ENCODE data around the gene TMEM214.
A peak's percentile ranks its signal among the peaks of the same experiment; 100 is the strongest.

TMEM214 gene

GRCh38 chr2:27041752-27042151 lies 9.0 kb downstream of the TMEM214 start:
- no peak for DNase-seq

- DNase-seq = no peak
These were observed 9.4 kb downstream of the TMEM214 start for GRCh38 chr2:27042159-27042661.

- no peak for DNase-seq
These were observed 10.3 kb downstream of the TMEM214 start for GRCh38 chr2:27042985-27043634.

GRCh38 chr2:27049422-27050280 lies 16.9 kb downstream of the TMEM214 start:
- peak; percentile 86 for DNase-seq

GRCh38 chr2:27050281-27050995 lies 17.7 kb downstream of the TMEM214 start:
- peak; percentile 99 for DNase-seq

- DNase-seq = peak; percentile 99
These were observed 18.5 kb downstream of the TMEM214 start, which contains the start of gene AGBL5 for GRCh38 chr2:27050996-27051901. Gene AGBL5, plus strand, starts transcription at chr2:27051668. Its CDS starts 1,291 bp downstream, at chr2:27052959.

- peak; percentile 73 for DNase-seq
These were observed 19.3 kb downstream of the TMEM214 start for GRCh38 chr2:27051902-27052645.

GRCh38 chr2:27053321-27053720 lies 20.6 kb downstream of the TMEM214 start:
- DNase-seq = no peak

GRCh38 chr2:27053776-27054175 lies 21.0 kb downstream of the TMEM214 start:
- DNase-seq = no peak

- no peak for DNase-seq
These were observed 22.0 kb downstream of the TMEM214 start for GRCh38 chr2:27054721-27055120.

- no peak for DNase-seq
These were observed 24.4 kb downstream of the TMEM214 start for GRCh38 chr2:27057184-27057583.

- no peak for DNase-seq
These were observed 25.4 kb downstream of the TMEM214 start for GRCh38 chr2:27058210-27058609.

- no peak for DNase-seq
These were observed 26.5 kb downstream of the TMEM214 start for GRCh38 chr2:27059141-27059820.

- DNase-seq = no peak
These were observed 27.6 kb downstream of the TMEM214 start for GRCh38 chr2:27060323-27060722.

GRCh38 chr2:27065128-27065527 lies 32.4 kb downstream of the TMEM214 start:
- DNase-seq = no peak

GRCh38 chr2:27067385-27067784 lies 34.6 kb downstream of the TMEM214 start:
- no peak for DNase-seq

GRCh38 chr2:27069436-27069835 lies 36.7 kb downstream of the TMEM214 start:
- DNase-seq = no peak

GRCh38 chr2:27069961-27070618 lies 37.3 kb downstream of the TMEM214 start:
- no peak for DNase-seq

- DNase-seq = no peak
These were observed 38.0 kb downstream of the TMEM214 start for GRCh38 chr2:27070653-27071276.

Data from activated CD8-positive, alpha-beta memory T cell treated with anti-CD3 and anti-CD28 coated beads, Interleukin-2, amount 50 U/mL, for 48 hours (primary cell).